CD4-positive, alpha-beta T cell treated with Interleukin-15 for 1 hour (primary cell): ENCODE results near the gene ATN1.

Source experiments
- DNase-seq: peaks from one replicate; pipeline ENCODE4 v3.0.0-alpha.2; 2020

The ATN1 gene

DNA sequence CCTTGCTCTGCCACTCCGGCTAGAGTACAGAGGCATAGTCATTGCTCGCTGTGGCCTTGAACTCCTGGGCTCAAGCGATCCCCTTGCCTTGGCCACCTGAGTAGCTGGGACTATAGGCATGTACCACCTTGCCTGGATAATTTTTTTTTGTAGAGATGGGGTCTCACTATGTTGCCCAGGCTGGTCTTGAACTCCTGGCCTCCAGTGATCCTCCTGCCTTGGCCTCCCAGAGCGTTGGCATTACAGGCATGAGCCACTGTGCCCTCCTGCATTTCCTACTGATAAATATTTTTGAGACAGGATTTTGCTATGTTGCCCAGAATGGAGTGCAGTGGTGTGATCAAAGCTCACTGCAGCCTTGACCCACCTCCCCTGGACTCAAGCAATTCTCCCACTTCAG, 52.3 kb downstream of the ATN1 start:
- DNase-seq: no peak

DNA sequence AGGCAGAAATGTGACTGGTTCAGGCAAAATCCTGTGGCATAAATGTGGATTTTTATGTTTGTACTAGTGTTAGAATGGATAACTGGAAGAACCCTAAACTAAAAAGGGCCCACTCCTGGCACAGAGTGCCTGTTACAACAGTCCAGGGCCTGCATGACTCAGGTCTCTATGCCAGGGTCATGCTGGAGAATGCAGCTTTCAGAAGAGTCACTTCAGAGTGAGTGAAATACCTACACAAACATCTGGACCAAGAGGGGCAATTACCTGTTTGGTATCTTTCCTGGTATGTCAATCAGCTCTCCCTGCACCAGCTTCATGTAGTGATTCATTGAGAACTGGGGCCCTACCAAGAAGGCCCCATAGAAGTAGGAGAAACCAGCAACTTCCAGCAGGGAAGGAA, 53.0 kb downstream of the ATN1 start:
- no peak for DNase-seq

DNA sequence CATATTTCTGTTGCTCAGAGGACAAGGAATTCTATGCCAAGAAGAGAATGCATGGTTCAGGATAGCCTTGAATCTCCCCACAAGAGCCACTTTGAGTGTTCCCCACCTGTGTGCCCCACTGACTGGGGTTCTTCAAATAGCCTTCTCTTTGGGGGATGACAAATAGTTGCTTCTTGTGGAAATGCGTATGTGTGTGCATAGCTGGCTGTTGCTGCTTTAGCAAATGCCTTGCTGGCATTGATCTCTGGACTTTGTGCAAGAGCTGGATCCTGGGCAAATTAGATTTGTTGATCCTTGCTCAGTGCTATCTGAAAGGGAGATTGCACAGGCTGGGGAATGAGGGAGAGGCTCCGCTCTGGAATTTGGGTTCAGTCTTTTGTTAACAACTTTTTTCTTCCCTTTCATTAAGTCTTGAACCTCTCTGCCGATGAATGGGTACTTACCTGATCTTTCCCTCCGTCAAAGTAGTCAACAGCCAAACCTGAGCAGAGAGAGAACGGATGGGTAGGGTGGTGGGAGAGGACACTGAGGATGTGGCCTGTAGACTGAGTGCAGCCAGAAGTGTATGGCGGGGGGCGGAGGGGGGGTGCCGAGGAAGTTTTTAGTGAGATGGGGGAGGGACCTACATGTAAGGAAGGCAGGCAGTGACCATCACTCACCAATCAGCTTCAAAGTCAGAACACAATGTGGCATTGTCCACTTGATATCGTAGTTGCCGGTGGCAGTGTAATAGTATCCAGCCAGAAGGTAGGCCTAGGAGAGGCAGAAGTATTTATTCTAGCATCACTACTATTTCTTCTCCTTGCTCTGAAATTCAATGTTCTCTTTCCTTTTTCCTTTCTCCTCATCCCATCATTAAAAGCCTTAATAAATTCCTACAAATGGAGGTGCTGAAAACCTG, 53.6 kb downstream of the ATN1 start:
- no peak for DNase-seq

DNA sequence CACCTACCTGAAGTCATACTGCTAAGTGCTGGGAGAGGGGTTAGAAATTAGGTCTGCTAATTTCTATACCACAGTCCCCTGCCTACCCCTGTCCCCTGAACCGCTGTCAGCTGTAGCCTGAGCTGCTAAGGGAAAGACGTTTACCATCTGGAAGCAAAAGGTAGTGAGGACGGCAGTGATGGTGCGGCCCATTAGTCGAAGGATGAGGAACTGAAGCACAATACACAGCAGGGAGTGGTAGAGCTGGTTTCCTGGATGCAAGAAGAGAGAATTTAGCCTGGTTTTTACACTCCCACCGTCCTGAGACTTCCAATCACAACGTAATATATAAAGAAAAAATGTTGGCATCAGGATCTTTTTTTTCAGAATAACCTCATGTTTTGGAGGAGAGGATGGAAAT, 54.8 kb downstream of the ATN1 start:
- DNase-seq: no peak

DNA sequence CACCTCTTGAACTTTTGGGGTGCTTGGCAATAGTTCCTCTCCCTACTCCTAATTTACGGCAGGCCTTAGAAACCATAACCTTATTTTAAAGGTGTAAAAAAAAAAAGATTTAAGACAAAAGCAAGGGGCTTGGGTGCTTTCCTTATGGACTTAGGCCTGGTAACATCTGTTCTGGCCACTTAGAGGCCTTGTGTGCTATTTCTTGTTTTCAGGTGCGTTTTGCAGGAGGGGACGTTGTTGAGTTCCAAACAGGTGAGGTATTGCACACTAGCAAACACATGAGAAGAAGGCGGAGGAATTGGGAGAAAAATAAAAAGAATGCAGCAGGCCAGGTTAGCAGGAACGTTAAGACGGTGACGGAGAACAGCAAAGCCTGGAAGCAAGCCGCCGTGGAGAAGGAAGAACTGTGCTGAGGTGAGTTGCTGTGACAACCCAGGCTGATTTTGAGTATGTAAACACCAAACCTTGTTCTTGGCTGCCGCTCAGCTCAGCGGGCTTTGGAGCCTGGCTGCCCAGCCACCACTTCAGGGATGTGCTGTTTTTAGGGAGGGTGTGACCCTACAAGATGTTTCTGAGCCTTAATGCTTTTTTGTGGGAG, 60.3 kb downstream of the ATN1 start:
- DNase-seq: no peak
